UCSD-AML1 (cell line): ENCODE measurements around the gene ACVR1.
"Not testable (repeated sequence)": the region's sequence is repeated elsewhere in the genome, so short reads cannot be mapped to it uniquely, and the experiment has no call there.

ENCODE experiments used
- DNase-seq: peaks from one replicate; lab custom pipeline; 2025; ENCODE audit not compliant: unreplicated experiment; lab: John Stamatoyannopoulos, UW

The ACVR1 gene

DNA sequence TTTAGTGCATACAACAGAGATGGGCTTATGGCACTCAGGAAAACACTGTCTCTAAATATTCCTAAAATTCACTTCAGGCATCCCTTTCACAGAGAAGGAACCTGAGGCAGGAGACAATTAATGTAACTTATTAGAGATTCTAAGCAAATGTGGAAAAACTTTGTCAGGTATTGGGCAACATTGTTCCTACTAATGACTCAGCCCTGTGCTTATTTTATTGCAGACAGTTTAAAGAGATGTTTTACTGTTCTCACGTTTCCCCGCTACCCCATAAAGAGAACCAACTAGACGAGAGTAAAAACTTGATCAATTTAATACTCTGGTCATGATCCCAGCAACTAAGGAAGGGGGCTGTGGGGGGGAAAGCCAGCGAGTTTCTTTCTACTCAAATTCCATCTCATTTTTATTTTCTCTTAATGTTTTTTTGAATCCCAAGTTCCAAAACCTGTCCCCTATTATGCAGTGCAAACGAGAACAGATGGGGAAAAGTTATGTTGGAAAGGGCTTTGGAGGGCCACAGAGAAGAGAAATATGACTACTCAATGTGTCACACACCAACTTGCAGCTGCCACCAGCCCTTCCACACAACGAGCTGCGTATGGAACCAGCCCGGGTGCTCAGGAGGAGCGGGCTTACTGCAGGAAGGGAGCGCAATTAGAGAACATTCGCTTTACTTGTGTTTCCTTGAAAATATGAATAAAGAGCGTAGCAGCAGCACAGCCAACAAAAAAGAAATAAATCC, 18.7 kb upstream of the ACVR1 start:
- no peak for DNase-seq

DNA sequence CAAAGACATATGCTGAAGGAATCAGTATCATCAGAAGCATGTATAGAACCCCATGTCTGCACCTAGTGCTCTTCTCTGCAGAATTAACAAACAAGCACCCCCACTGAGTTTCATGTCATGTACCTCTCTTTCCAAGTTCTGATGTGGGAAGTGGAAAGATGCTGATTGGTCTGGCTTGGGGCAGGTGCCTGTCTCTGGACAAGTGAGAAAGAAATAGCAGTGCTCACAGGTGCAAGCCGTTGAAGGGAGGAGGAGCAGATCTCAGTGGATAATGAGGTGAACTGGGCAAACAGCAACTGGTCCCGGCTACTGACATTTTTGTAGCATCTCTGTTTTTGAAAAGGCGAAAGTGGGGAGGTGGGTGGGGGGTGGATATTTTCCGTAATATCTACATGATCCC, 17.5 kb upstream of the ACVR1 start:
- DNase-seq, result no peak

DNA sequence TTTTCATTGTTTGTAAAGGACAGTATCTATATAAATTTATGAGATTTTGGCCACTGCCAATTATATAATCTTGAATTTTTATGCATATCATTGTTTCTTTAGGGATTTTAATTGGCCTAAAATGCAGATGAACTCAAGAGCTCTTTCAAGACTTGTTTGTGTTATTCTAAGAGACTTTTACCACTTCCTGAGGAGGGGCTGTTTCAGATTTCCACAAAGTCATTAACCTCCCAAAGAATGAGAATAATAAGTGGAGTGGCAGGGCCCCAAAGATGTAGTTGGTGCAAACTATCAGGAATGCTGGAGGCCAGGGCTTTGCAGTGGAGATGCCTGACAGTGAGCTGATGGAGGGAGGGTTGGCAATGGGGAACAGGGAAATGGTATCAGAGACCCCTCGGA, 15.5 kb upstream of the ACVR1 start:
- DNase-seq, result no peak

- no peak for DNase-seq
These were observed 15.0 kb upstream of the ACVR1 start for GRCh38 chr2:157890969-157891642.

- no peak for DNase-seq
These were observed 11.8 kb upstream of the ACVR1 start for GRCh38 chr2:157887946-157888345.

DNA sequence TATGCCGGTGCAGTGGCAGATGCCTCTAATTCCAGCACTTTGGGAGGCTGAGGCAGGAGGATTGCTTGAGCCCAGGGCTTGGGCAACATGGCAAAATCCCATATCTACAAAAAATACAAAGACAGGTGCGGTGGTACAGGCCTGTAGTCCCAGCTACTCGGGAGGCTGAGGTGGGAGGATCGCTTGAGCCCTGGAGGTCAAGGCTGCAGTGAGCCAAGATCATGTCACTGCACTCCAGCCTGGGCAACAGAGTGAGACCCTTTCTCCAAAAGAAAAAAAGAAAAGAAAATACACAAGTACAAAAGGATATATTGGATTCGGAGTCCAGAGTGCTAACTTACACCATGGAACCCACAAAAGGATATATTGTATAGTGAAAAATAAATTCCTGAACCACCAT, 8.4 kb upstream of the ACVR1 start:
- not testable (repeated sequence) for DNase-seq

GRCh38 chr2:157880927-157881326, 4.8 kb upstream of the ACVR1 start:
- no peak for DNase-seq

GRCh38 chr2:157877761-157878400, 1.8 kb upstream of the ACVR1 start:
- DNase-seq, result no peak

GRCh38 chr2:157876786-157877138, 632 bp upstream of the ACVR1 start:
- no peak for DNase-seq

DNA sequence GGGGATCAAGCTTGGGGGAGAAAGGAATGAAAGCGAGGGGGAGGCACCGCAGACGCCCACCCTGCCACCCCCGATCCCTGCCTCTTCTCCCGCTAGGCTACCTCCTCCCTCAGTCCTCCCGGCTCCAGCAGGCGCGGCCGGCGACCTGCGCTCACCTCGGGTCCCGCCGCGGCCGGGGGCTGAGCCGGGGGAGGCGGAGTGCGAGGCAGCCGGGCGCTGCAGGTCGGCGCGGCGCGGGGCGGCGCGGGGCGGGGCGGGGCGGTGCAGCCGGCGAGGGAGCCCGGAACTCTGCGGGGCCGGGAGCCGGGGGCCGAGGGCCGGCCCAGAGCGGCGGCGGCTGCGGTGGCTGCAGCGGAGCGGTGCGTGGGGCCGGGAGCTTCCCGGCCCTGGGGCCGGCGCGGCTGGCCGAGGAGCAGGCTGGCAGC, 477 bp downstream of the ACVR1 start:
- DNase-seq, result no peak

- peak; percentile 11 for DNase-seq
These were observed 1.0 kb downstream of the ACVR1 start for GRCh38 chr2:157874997-157875640.

DNA sequence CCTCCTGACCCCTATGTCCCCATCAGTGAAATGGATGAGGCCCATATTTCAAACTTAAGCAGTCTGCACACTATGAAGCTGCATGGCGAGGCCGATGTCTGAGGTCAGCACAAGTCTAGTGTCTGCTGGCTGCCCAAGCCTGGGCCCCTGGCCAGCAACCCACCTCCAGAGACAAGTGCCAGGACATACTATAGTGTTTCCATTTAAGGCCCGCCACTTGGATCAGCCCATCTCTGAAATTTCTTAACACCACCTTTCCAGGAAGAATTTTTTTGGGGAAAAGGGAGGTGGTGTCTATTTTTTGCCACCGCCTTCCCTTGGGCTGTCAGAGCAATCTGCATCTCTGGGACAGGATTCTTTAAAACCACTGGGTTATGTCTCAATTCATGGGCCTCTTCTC, 1.8 kb downstream of the ACVR1 start:
- no peak for DNase-seq

DNA sequence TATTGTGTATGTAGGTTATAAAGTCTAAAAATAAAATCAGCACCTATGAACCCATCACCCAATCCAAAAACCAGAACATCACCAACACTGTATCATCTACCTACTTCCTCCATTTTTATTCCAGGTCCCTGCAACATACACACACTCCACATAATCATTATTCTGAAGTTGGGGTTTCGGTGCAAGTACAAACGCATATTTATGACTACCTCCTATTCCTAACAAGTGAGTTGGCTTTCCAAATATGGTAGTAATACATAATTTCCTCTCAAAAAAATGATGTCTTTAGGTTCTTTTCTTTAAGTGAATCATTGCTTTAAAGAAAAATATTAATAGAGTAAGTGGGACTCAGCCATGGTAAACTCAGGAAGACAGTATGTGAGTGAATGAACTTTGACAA, 3.3 kb downstream of the ACVR1 start:
- DNase-seq, result no peak

- no peak for DNase-seq
These were observed 4.7 kb downstream of the ACVR1 start for GRCh38 chr2:157871415-157871814.

GRCh38 chr2:157868993-157869392, 7.1 kb downstream of the ACVR1 start:
- DNase-seq, result no peak

GRCh38 chr2:157867703-157868102, 8.4 kb downstream of the ACVR1 start:
- no peak for DNase-seq

GRCh38 chr2:157866666-157867642, 9.2 kb downstream of the ACVR1 start:
- no peak for DNase-seq

DNA sequence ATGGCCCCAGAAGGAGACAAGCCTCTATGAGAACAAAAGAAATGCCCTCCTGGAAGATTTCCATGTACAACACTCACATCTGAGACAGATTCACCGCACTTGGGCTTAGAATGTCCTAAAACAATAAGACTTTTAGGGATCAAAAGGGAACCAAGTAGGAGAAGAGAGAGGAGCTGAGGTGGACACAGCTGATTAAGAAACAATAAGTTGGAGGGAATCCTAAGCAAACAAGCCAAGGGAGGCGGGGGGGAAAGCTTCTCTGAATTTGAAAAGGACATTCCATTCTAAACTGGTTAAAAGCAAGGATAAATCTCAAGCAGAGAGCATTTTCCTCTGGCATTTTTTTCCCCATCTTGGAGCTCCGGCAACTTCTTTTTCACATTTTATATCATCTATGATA, 9.9 kb downstream of the ACVR1 start:
- DNase-seq, result no peak

- DNase-seq, result no peak
These were observed 11.2 kb downstream of the ACVR1 start for GRCh38 chr2:157864857-157865430.

DNA sequence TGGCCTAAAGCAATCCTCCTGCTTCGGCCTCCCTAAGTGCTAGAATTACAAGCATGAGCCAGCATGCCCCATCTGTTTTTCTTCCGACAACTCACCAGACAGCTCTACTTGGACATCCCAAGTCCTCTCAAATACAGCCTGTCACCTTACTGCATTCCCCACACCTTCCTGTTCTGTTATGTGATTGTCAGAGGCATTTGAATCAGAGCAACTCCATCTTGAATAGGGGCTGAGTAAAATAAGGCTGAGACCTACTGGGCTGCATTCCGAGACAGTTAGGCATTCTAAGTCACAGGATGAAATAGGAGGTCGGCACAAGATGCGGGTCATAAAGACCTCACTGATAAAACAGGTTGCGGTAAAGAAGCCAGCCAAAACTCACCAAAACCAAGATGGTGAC, 17.3 kb downstream of the ACVR1 start:
- DNase-seq, result no peak
